ENCODE measurements around the gene CCDC33. TPM values are rescaled to one million over a fixed set of nuclear protein-coding genes. Genes with fewer than 3 reads are reported as not detected.

Gene CCDC33
- total RNA-seq, 1 donor from 2014 or later: not detected

- no peak for DNase-seq (ENCODE audit: low spot score)
These were observed 27.1 kb upstream of the CCDC33 start for GRCh38 chr15:74208901-74209559.

- DNase-seq (ENCODE audit: low spot score): no peak
These were observed 26.6 kb upstream of the CCDC33 start for GRCh38 chr15:74209560-74209958.

- DNase-seq (ENCODE audit: low spot score): no peak
These were observed 26.0 kb upstream of the CCDC33 start for GRCh38 chr15:74209997-74210671.

- DNase-seq (ENCODE audit: low spot score): no peak
These were observed 25.4 kb upstream of the CCDC33 start for GRCh38 chr15:74210729-74211128.

GRCh38 chr15:74211656-74212055, 24.5 kb upstream of the CCDC33 start:
- DNase-seq (ENCODE audit: low spot score): no peak

GRCh38 chr15:74212494-74212893, 23.6 kb upstream of the CCDC33 start:
- no peak for DNase-seq (ENCODE audit: low spot score)

- no peak for DNase-seq (ENCODE audit: low spot score)
These were observed 22.3 kb upstream of the CCDC33 start for GRCh38 chr15:74213858-74214284.

GRCh38 chr15:74214324-74215021, 21.7 kb upstream of the CCDC33 start:
- no peak for DNase-seq (ENCODE audit: low spot score)

- no peak for DNase-seq (ENCODE audit: low spot score)
These were observed 20.2 kb upstream of the CCDC33 start for GRCh38 chr15:74215958-74216357.

- DNase-seq (ENCODE audit: low spot score): no peak
These were observed 19.2 kb upstream of the CCDC33 start for GRCh38 chr15:74216949-74217348.

- DNase-seq (ENCODE audit: low spot score): no peak
These were observed 17.9 kb upstream of the CCDC33 start for GRCh38 chr15:74217907-74218885.

- DNase-seq (ENCODE audit: low spot score): no peak
These were observed 15.5 kb upstream of the CCDC33 start for GRCh38 chr15:74220475-74221248.

GRCh38 chr15:74221399-74222239, 14.5 kb upstream of the CCDC33 start:
- no peak for DNase-seq (ENCODE audit: low spot score)

GRCh38 chr15:74222240-74223119, 13.6 kb upstream of the CCDC33 start:
- no peak for DNase-seq (ENCODE audit: low spot score)

- DNase-seq (ENCODE audit: low spot score): no peak
These were observed 10.2 kb upstream of the CCDC33 start for GRCh38 chr15:74225928-74226327.

GRCh38 chr15:74226761-74227540, 9.2 kb upstream of the CCDC33 start:
- no peak for DNase-seq (ENCODE audit: low spot score)

GRCh38 chr15:74227968-74228722, 8.0 kb upstream of the CCDC33 start:
- no peak for DNase-seq (ENCODE audit: low spot score)
